SK-N-SH (cell line): ENCODE results near the gene FBXW8. TPM values are rescaled to one million over a fixed set of nuclear protein-coding genes. Genes with fewer than 3 reads are reported as not detected.

Source experiments
- CTCF ChIA-PET: fragments of 300-600, 350-600 bp; formaldehyde crosslinking; extraction: SDS; loops from one replicate; lab custom pipeline; 2021; lab: Yijun Ruan, JAX
- POLR2A ChIA-PET: fragments of 350-600 bp; sonication (Branson Sonifier 250); formaldehyde crosslinking; extraction: SDS; loops from one replicate; lab custom pipeline; 2020; ENCODE audit warnings: antibody characterized with exemption, inconsistent platforms; lab: Yijun Ruan, JAX
- DNase-seq: peaks from one replicate; pipeline ENCODE4 v3.0.0; 2012
- H2AFZ ChIP-seq: fragments of 200-600 bp; sonication (generic); 2 replicates; pipeline ENCODE4 v1.8.1; 2016; ENCODE audit warnings: antibody characterized with exemption, mild to moderate bottlenecking, low read depth
- H3F3A ChIP-seq: fragments of 200-600 bp; sonication (generic); replicated peaks from 2 replicates; pipeline ENCODE3; 2016; ENCODE audit warnings: antibody characterized with exemption, mild to moderate bottlenecking; ENCODE audit not compliant: insufficient read depth
- H3K27ac ChIP-seq, 2 experiments: fragments of 200-500 bp in 1 of 2; fragments of 200-600 bp in 1 of 2; sonication (Bioruptor generic) in 1 of 2; sonication (generic), shearing (Covaris generic) in 1 of 2; 2 replicates each; pipeline versions ENCODE4 v1.5.1 to v1.6.1; 2014 to 2016; ENCODE audit warnings: low read depth in 2 of 2, inconsistent platforms in 1 of 2, low read length in 1 of 2, mild to moderate bottlenecking in 1 of 2, mixed read lengths in 1 of 2
- H3K27me3 ChIP-seq: fragments of 200-600 bp; sonication (generic), shearing (Covaris generic); 2 replicates; pipeline ENCODE4 v1.6.1; 2016; ENCODE audit warnings: mixed run types; ENCODE audit not compliant: insufficient read depth
- H3K36me3 ChIP-seq, 2 experiments: fragments of 200-500 bp in 1 of 2; fragments of 200-600 bp in 1 of 2; sonication (Bioruptor generic) in 1 of 2; sonication (generic) in 1 of 2; replicated peaks in 1 of 2; 2 replicates each; pipeline versions ENCODE3 to v1.5.1; 2014 to 2016; ENCODE audit warnings: low read length in 1 of 2, mild to moderate bottlenecking in 1 of 2; ENCODE audit not compliant: insufficient read depth in 2 of 2, control insufficient read depth in 1 of 2
- H3K4me1 ChIP-seq, 2 experiments: fragments of 200-500 bp in 1 of 2; fragments of 200-600 bp in 1 of 2; sonication (Bioruptor generic) in 1 of 2; sonication (generic), shearing (Covaris generic) in 1 of 2; 2 replicates each; pipeline versions ENCODE4 v1.5.1 to v1.6.1; 2014 to 2016; ENCODE audit warnings: low read depth in 1 of 2, low read length in 1 of 2, mixed run types in 1 of 2; ENCODE audit not compliant: insufficient read depth in 2 of 2, control insufficient read depth in 1 of 2
- H3K4me2 ChIP-seq: fragments of 200-600 bp; sonication (generic), shearing (Covaris generic); 2 replicates; pipeline ENCODE4 v1.6.1; 2017; ENCODE audit warnings: mixed run types
- H3K4me3 ChIP-seq, 2 experiments: fragments of 200-500 bp in 1 of 2; fragments of 200-600 bp in 1 of 2; sonication (Bioruptor generic) in 1 of 2; sonication (generic), shearing (Covaris generic) in 1 of 2; 2 replicates each; pipeline versions ENCODE4 v1.5.1 to v1.8.1; 2014 to 2016; ENCODE audit warnings: low read depth in 2 of 2, inconsistent platforms in 1 of 2, low read length in 1 of 2, mild to moderate bottlenecking in 1 of 2, mixed read lengths in 1 of 2, moderate library complexity in 1 of 2
- H3K79me2 ChIP-seq: fragments of 200-600 bp; sonication (generic); 2 replicates; pipeline ENCODE4 v1.8.1; 2017; ENCODE audit warnings: mild to moderate bottlenecking; ENCODE audit not compliant: insufficient read depth
- H3K9ac ChIP-seq: fragments of 200-600 bp; sonication (generic); 2 replicates; pipeline ENCODE4 v1.6.1; 2017; ENCODE audit warnings: mixed run types
- H3K9me2 ChIP-seq: fragments of 200-600 bp; sonication (generic); 2 replicates; pipeline ENCODE4 v1.6.1; 2017; ENCODE audit warnings: mixed run types
- H3K9me3 ChIP-seq: fragments of 200-600 bp; sonication (generic); 2 replicates; pipeline ENCODE4 v1.6.1; 2017; ENCODE audit warnings: mixed run types, mild to moderate bottlenecking, moderate library complexity
- H4K20me1 ChIP-seq: fragments of 200-600 bp; sonication (generic); 2 replicates; pipeline ENCODE4 v1.6.1; 2017; ENCODE audit warnings: mild to moderate bottlenecking, mixed run types; ENCODE audit not compliant: insufficient read depth
- CHD2 ChIP-seq: fragments of 150-350 bp; IDR thresholded peaks from 2 replicates; pipeline ENCODE4 v1.6.1; 2018; ENCODE audit warnings: low read length; ENCODE audit not compliant: partially characterized antibody
- ELF1 ChIP-seq: IDR thresholded peaks from 2 replicates; pipeline ENCODE4 v1.4.0; 2012
- EP300 ChIP-seq, 2 experiments: IDR thresholded peaks; 2 replicates each; pipeline versions ENCODE4 v1.4.0 to v1.6.1; 2012; ENCODE audit warnings: borderline replicate concordance in 1 of 2, low read depth in 1 of 2, low read length in 1 of 2
- EZH2phosphoT487 ChIP-seq: fragments of 200-600 bp; sonication (generic); IDR thresholded peaks from 2 replicates; pipeline ENCODE4 v1.6.1; 2017; ENCODE audit warnings: low read depth, mixed run types, mild to moderate bottlenecking, antibody characterized with exemption, moderate library complexity, borderline replicate concordance
- FOXM1 ChIP-seq: IDR thresholded peaks from 2 replicates; pipeline ENCODE4 v1.4.0; 2012; ENCODE audit warnings: low read depth, mild to moderate bottlenecking
- JUND ChIP-seq: IDR thresholded peaks from 2 replicates; pipeline ENCODE4 v1.4.0; 2012
- MEF2A ChIP-seq: IDR thresholded peaks from 2 replicates; pipeline ENCODE4 v1.4.0; 2012; ENCODE audit warnings: low read depth, borderline replicate concordance
- MXI1 ChIP-seq: IDR thresholded peaks from 2 replicates; pipeline ENCODE4 v1.6.1; 2012; ENCODE audit warnings: mild to moderate bottlenecking, low read depth, low read length, improper control_type of control experiment
- NFIC ChIP-seq: IDR thresholded peaks from 2 replicates; pipeline ENCODE4 v1.4.0; 2012; ENCODE audit warnings: borderline replicate concordance
- NRF1 ChIP-seq: IDR thresholded peaks from 2 replicates; pipeline ENCODE4 v1.6.1; 2012; ENCODE audit warnings: low read depth, mild to moderate bottlenecking, low read length
- POLR2AphosphoS5 ChIP-seq: IDR thresholded peaks from 2 replicates; pipeline ENCODE4 v1.6.1; 2012; ENCODE audit warnings: low read depth, low read length
- RAD21 ChIP-seq: IDR thresholded peaks from 2 replicates; pipeline ENCODE4 v1.6.1; 2012; ENCODE audit warnings: mild to moderate bottlenecking, low read length
- RFX5 ChIP-seq: IDR thresholded peaks from 2 replicates; pipeline ENCODE4 v1.6.1; 2012; ENCODE audit warnings: mild to moderate bottlenecking, improper control_type of control experiment, low read length
- SMC3 ChIP-seq: IDR thresholded peaks from 2 replicates; pipeline ENCODE4 v1.6.1; 2012; ENCODE audit warnings: low read depth, low read length, improper control_type of control experiment
- TCF12 ChIP-seq: IDR thresholded peaks from 2 replicates; pipeline ENCODE4 v1.4.0; 2012
- USF2 ChIP-seq: fragments of 150-350 bp; IDR thresholded peaks from 2 replicates; pipeline ENCODE4 v1.6.1; 2017; ENCODE audit warnings: antibody characterized with exemption, low read length, low read depth, borderline replicate concordance
- YY1 ChIP-seq: IDR thresholded peaks from 2 replicates; pipeline ENCODE4 v1.4.0; 2012; ENCODE audit warnings: low read depth, mild to moderate bottlenecking
- WGBS: methylation state at CpG from one replicate; pipeline ENCODE4 v1.1.6; 2017; ENCODE audit warnings: low lambda C conversion rate; 5-methylcytosine and 5-hydroxymethylcytosine counted together
- polyA plus RNA-seq, 3 experiments: library from polyadenylated mRNA; depleted of rRNA; stranded (reverse); fragments of >200 nt; gene quantifications; 2 replicates each; pipeline ENCODE4 v1.2.3, GENCODE V29; 2012
- TF ChIP-seq, protein P1 (sequence below): fragments of 150-350 bp; IDR thresholded peaks from 2 replicates; pipeline ENCODE4 v1.6.1; 2016; ENCODE audit warnings: mild to moderate bottlenecking, low read depth, low read length

FBXW8 gene
- polyA plus RNA-seq, 1 of the 3 experiments (the other 2 are of a cell fraction): 15.6 TPM

DNA sequence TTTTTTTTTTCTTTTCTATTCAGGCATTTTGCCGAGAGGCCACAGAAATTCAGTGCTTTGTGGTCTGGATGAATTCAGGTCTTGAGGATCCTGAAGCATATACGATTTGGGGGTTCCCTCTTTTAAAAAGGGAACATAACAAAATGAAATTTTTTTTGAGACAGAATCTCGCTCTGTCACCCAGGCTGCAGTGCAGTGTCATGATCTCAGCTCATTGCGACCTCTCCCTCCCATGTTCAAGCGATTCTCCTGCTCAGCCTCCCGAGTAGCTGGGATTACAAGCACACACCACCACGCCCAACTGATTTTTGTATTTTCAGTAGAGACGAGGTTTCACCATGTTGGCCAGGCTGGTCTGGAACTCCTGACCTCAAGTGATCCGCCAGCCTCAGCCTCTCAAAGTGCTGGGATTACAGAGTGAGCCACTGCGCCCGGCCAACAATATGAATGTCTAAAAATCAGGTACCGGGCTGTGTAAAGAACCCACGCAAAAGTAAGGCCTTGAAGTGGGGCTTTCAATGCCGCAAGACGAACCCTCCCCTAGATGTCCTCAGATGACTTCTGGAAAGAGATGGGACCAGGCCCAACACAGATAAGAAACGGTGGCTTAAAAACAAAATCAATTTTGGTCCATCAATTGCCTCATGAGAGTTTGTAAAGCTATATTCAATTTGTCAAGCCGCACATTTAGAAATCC lies 158.5 kb downstream of the FBXW8 start:
- no peaks in the 10 kb centered on the region for H4K20me1 ChIP-seq
- H2AFZ ChIP-seq: no peak overlapping the region
- H3K4me1 ChIP-seq: no peaks in the 10 kb centered on the region
- no peaks in the 10 kb centered on the region for H3K9me2 ChIP-seq
- H3K4me3 ChIP-seq: no peak overlapping the region
- TF ChIP-seq RAD21: 0 out of 2 replicates have a peak, but pooled peaks have one; percentile 6
- TF ChIP-seq MEF2A: no peak
- no peak overlapping the region for H3K9ac ChIP-seq
- CTCF ChIA-PET: no interaction called here
- no peaks in the 10 kb centered on the region for H3K36me3 ChIP-seq
- no peaks in the 10 kb centered on the region for H3K79me2 ChIP-seq
- no peaks in the 10 kb centered on the region; the same call in 1 of the 2 replicates for H3K27me3 ChIP-seq
- no peak for DNase-seq
- no peaks in the 10 kb centered on the region for H3K9me3 ChIP-seq
- WGBS: 75% methylated on average over 17 of the region's 17 CpGs
- POLR2A ChIA-PET: no interaction called here
- no peak overlapping the region for H3K27ac ChIP-seq
- H3F3A ChIP-seq: no peaks in the 10 kb centered on the region
- no peak overlapping the region for H3K4me2 ChIP-seq

- Histone ChIP-seq H3K27me3 (no peaks in the 10 kb centered on the region; the same call in 1 of the 2 replicates), H3K4me1 (no peaks in the 10 kb centered on the region), H3K9me3 (no peaks in the 10 kb centered on the region), H3K79me2 (no peaks in the 10 kb centered on the region), H4K20me1 (no peaks in the 10 kb centered on the region), H3K9me2 (no peaks in the 10 kb centered on the region), H3K9ac (no peak overlapping the region), H3K4me3 (no peak overlapping the region), H3K27ac (no peak overlapping the region), H3K4me2 (no peak overlapping the region), H2AFZ (no peak overlapping the region), H3F3A (no peaks in the 10 kb centered on the region), H3K36me3 (no peaks in the 10 kb centered on the region)
- WGBS: 81% methylated on average over 12 of the region's 14 CpGs
- CTCF ChIA-PET: interaction anchor here (0.9 to 1.6 kb wide), 2 partner anchors 17 to 30 kb away, joined by 3 read pairs; no protein-coding TSS in a partner anchor
- TF ChIP-seq POLR2AphosphoS5: no peak
- DNase-seq: no peak
- POLR2A ChIA-PET: no interaction called here
Observed at GRCh38 chr12:117069926-117070900, 159.5 kb downstream of the FBXW8 start.

DNA sequence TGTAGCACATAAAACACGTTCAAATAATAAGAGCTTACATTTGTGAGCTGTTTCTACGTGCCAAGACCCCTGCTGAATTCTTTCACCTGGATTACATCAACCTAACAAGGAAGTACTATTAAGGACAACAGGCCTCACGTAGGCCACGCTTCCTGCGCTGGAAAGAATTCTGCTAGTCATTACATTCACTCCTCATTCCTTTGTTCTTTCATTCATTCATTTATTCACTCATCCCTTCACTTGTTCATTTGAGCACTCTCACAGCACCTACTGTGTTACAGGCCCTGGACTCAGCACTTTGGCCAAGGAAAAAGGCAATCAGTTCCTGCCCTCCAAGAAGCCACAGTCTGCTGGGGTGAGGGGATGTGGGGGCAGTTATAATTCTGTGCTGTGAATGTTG lies 160.3 kb downstream of the FBXW8 start:
- WGBS: 68% methylated on average over 5 of the region's 5 CpGs
- no peaks in the 10 kb centered on the region for H3K9me2 ChIP-seq

More for the DNA sequence above, 160.3 kb downstream of the FBXW8 start:
- no peak overlapping the region for H3K9ac ChIP-seq
- no peak overlapping the region for H3K4me2 ChIP-seq
- CTCF ChIA-PET: interaction anchor here (1.6 kb wide), 1 partner anchor 29 kb away, joined by 3 read pairs; no protein-coding TSS in a partner anchor
- H3K4me1 ChIP-seq: no peaks in the 10 kb centered on the region
- H3K27me3 ChIP-seq: no peaks in the 10 kb centered on the region; the same call in 1 of the 2 replicates
- H3K36me3 ChIP-seq: no peaks in the 10 kb centered on the region
- H3F3A ChIP-seq: no peaks in the 10 kb centered on the region
- TF ChIP-seq FOXM1: no peak
- TF ChIP-seq EZH2phosphoT487: no peak
- TF ChIP-seq NFIC: no peak
- no peak for TF ChIP-seq USF2
- TF ChIP-seq EP300 (IDR thresholded peaks at IDR 0.05; ENCODE audit: borderline replicate concordance in 1 of 2, low read depth in 1 of 2, low read length in 1 of 2): no peak
- no peak for TF ChIP-seq MXI1
- no peak for TF ChIP-seq ELF1
- TF ChIP-seq CHD2: no peak
- no peak for TF ChIP-seq SMC3
- no peak for TF ChIP-seq RFX5
- TF ChIP-seq TCF12: no peak
- TF ChIP-seq, protein P1, sequence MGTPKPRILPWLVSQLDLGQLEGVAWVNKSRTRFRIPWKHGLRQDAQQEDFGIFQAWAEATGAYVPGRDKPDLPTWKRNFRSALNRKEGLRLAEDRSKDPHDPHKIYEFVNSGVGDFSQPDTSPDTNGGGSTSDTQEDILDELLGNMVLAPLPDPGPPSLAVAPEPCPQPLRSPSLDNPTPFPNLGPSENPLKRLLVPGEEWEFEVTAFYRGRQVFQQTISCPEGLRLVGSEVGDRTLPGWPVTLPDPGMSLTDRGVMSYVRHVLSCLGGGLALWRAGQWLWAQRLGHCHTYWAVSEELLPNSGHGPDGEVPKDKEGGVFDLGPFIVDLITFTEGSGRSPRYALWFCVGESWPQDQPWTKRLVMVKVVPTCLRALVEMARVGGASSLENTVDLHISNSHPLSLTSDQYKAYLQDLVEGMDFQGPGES: no peak
- TF ChIP-seq YY1: no peak
- TF ChIP-seq RAD21: no peak
- no peak for TF ChIP-seq JUND
- no peak for TF ChIP-seq NRF1
- TF ChIP-seq, all 33 proteins: peak for 0
- no peaks in the 10 kb centered on the region for H3K79me2 ChIP-seq
- DNase-seq: no peak
- H3K9me3 ChIP-seq: no peaks in the 10 kb centered on the region
- no peak overlapping the region for H3K27ac ChIP-seq
- H3K4me3 ChIP-seq: no peak overlapping the region
- no peaks in the 10 kb centered on the region for H4K20me1 ChIP-seq
- POLR2A ChIA-PET: no interaction called here
- no peak overlapping the region for H2AFZ ChIP-seq
